ENCODE results near the gene KDM4C. TPM values are rescaled to one million over a fixed set of nuclear protein-coding genes. Genes with fewer than 3 reads are reported as not detected.

Gene KDM4C
- total RNA-seq, 4 donors from 2014 or later: 25.2 to 41.1 (median 26.4) TPM

DNA sequence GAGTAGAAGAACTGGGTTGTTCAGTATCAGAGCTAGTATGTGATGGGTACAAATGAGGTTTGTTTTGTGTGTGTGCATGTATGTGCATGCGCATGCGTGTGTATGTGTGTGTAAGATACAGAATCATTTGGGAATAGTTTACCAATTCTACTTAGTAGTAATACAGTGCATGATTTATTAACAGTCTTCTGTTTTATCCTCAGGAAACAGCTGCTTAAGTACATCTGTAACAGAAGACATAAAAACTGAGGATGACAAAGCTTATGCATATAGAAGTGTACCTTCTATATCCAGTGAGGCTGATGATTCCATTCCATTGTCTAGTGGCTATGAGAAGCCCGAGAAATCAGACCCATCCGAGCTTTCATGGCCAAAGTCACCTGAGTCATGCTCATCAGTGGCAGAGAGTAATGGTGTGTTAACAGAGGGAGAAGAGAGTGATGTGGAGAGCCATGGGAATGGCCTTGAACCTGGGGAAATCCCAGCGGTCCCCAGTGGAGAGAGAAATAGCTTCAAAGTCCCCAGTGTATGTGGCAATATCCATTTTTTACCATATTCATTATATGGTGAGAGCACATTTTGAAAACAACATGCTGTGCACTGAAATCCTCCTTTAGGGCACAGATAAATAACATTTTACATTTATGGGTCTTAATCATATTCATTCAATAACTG lies 228.5 kb downstream of the KDM4C start:
- Histone ChIP-seq H3K27ac (replicated peaks in 1 of 4) (no peak overlapping the region), H3K36me3 (peaks cover 9 to 79% (median 46%) of the 10 kb centered on the region in 4 donors), H3K27me3 (no peaks in the 10 kb centered on the region), H3K4me1 (no peaks in the 10 kb centered on the region), H3K4me3 (no peak overlapping the region), H3K9me3 (no peaks in the 10 kb centered on the region)
- TF ChIP-seq POLR2A (IDR thresholded peaks at IDR 0.05; ENCODE audit: low read depth): no peak
- no peak for TF ChIP-seq EP300 (IDR thresholded peaks at IDR 0.05)
- 82% methylated on average over 5 of the region's 5 CpGs for WGBS
- DNase-seq (ENCODE audit: extremely low spot score): no peak
- intact Hi-C loops (cut with DNase I): no loop called here

DNA sequence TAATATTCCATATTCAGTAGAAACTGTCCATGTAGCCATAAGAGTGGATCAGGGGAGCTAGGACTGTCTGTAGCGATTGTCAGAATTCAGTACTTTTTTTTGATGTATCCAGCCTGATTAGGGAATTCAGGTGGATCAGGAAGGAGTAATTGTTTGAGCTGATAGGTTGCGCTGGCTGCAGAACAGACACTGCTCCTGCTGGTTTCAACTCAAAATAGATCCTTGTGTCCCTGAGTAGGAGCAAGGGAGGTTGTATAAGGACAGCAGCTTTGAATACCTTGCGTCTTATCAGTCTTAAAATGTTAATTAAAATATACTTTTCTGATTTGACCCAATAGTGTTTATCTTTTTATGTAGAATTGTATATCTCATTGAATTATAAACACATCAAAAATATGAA lies 229.6 kb downstream of the KDM4C start:
- DNase-seq (ENCODE audit: extremely low spot score): no peak
- Histone ChIP-seq H3K9me3 (no peaks in the 10 kb centered on the region), H3K27ac (replicated peaks in 1 of 4) (no peak overlapping the region), H3K27me3 (no peaks in the 10 kb centered on the region), H3K4me1 (no peaks in the 10 kb centered on the region), H3K36me3 (peaks cover 9 to 80% (median 47%) of the 10 kb centered on the region in 4 donors), H3K4me3 (no peak overlapping the region)
- TF ChIP-seq POLR2A (IDR thresholded peaks at IDR 0.05; ENCODE audit: low read depth) (no peak), POLR2AphosphoS5 (IDR thresholded peaks at IDR 0.05) (no peak), EP300 (IDR thresholded peaks at IDR 0.05) (no peak)
- TF ChIP-seq, protein P1, sequence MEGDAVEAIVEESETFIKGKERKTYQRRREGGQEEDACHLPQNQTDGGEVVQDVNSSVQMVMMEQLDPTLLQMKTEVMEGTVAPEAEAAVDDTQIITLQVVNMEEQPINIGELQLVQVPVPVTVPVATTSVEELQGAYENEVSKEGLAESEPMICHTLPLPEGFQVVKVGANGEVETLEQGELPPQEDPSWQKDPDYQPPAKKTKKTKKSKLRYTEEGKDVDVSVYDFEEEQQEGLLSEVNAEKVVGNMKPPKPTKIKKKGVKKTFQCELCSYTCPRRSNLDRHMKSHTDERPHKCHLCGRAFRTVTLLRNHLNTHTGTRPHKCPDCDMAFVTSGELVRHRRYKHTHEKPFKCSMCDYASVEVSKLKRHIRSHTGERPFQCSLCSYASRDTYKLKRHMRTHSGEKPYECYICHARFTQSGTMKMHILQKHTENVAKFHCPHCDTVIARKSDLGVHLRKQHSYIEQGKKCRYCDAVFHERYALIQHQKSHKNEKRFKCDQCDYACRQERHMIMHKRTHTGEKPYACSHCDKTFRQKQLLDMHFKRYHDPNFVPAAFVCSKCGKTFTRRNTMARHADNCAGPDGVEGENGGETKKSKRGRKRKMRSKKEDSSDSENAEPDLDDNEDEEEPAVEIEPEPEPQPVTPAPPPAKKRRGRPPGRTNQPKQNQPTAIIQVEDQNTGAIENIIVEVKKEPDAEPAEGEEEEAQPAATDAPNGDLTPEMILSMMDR (IDR thresholded peaks at IDR 0.05): no peak
- intact Hi-C loops (cut with DNase I): no loop called here
- WGBS: 79% methylated on average over 3 of the region's 3 CpGs

DNA sequence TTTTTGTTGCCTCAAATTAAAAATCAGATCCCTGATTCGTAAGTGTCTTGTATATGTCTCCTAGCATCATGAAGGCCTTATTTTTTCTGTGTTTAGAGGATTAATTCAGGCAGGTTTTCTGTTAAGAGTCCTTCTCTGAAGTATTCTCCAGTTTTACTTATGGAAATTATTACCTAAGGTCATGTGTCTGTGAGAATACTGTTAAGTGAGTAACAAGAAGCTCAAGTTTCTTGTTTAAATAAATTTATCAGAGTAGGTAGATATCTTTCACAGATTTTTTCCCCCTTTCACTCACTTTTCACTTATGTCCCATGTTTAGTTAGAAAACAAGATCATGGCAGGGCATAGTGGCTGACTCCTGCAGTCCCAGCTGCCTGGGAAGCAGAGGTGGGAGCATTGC lies 233.6 kb downstream of the KDM4C start:
- no peak for DNase-seq (ENCODE audit: extremely low spot score)
- WGBS: 100% methylated on average over 1 of the region's 1 CpG
- intact Hi-C loops (cut with DNase I): no loop called here
- Histone ChIP-seq H3K9me3 (no peaks in the 10 kb centered on the region), H3K27me3 (no peaks in the 10 kb centered on the region), H3K27ac (replicated peaks in 1 of 4) (no peak overlapping the region), H3K4me1 (no peaks in the 10 kb centered on the region), H3K4me3 (no peak overlapping the region), H3K36me3 (peaks cover 6 to 82% (median 45%) of the 10 kb centered on the region in 4 donors)
- TF ChIP-seq POLR2AphosphoS5 (IDR thresholded peaks at IDR 0.05) (no peak), EP300 (IDR thresholded peaks at IDR 0.05) (no peak), POLR2A (IDR thresholded peaks at IDR 0.05; ENCODE audit: low read depth) (no peak)
- TF ChIP-seq, protein P1 (IDR thresholded peaks at IDR 0.05): no peak

DNA sequence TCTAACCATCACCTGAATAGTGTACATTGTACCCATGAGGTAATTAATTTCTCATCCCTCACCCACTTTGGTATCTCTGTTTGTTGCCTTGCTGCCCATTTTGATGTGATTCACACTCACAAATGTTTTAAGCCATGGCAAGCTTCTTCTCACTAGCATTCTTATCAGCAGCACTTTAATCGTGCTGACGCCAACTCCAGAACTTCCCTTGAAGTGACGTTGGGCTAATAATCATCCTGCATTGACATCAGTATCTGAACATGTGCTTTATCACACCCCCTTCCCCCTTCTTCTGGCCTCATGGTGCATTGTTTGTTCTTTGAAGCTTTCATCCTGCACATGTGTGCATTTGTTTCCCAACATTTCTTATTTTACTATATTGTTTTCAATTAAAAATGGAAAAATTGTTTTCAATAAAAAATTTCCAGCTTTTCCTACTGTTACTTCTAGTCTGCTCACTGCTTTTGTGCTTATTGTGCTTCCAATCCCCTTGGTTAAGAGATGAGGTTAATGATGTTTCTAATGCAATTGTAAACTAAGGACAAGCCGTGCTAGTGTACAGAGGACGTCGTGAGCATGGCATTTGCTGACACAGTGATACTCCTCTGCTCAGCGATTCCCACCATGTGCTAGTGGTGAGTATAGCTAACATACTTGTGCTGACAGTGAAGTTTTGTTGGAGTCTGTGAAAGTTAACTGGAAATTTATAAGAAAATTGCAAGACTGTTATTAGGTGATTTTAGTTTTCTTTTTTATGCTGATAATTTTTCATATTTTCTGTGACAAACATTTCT lies 238.5 kb downstream of the KDM4C start:
- Histone ChIP-seq H3K27me3 (no peaks in the 10 kb centered on the region), H3K4me1 (no peaks in the 10 kb centered on the region), H3K4me3 (no peak overlapping the region), H3K27ac (replicated peaks in 1 of 4) (no peak overlapping the region), H3K36me3 (peaks cover 0 to 58% (median 26%) of the 10 kb centered on the region in 4 donors), H3K9me3 (no peaks in the 10 kb centered on the region)
- intact Hi-C loops (cut with DNase I): no loop called here
- TF ChIP-seq EP300 (IDR thresholded peaks at IDR 0.05): no peak
- no peak for TF ChIP-seq POLR2AphosphoS5 (IDR thresholded peaks at IDR 0.05)
- no peak for TF ChIP-seq POLR2A (IDR thresholded peaks at IDR 0.05; ENCODE audit: low read depth)
- TF ChIP-seq, protein P1 (IDR thresholded peaks at IDR 0.05): no peak
- WGBS: 91% methylated on average over 7 of the region's 7 CpGs
- DNase-seq (ENCODE audit: extremely low spot score): no peak

DNA sequence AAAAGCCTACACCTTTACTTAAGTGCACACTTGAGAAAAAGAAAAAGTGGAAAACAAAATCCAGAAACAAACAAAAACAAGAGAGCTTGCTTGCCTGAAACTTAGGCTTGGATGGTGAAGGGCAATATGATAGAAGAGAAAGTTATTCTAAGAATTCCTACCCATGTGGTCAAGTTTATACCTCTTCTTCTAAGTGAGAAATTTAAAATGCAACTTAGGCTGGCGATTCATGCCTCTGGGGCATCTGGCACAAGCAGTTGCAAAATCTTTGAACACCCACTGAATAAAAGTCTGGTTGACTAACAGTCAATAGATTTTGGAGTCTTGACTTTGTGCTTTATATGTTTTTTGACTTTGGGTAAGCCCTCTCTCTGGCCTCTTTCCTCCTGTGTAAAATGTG lies 239.6 kb downstream of the KDM4C start:
- 92% methylated on average over 1 of the region's 1 CpG for WGBS
- DNase-seq (ENCODE audit: extremely low spot score): no peak
- no peaks in the 10 kb centered on the region for H3K9me3 ChIP-seq
- no peaks in the 10 kb centered on the region for H3K4me1 ChIP-seq
- H3K4me3 ChIP-seq: no peak overlapping the region
- no peaks in the 10 kb centered on the region for H3K27me3 ChIP-seq
- intact Hi-C loops (cut with DNase I): no loop called here
- TF ChIP-seq POLR2AphosphoS5 (IDR thresholded peaks at IDR 0.05) (no peak), EP300 (IDR thresholded peaks at IDR 0.05) (no peak), POLR2A (IDR thresholded peaks at IDR 0.05; ENCODE audit: low read depth) (no peak)
- TF ChIP-seq, protein P1 (IDR thresholded peaks at IDR 0.05): no peak
- no peak overlapping the region for H3K27ac ChIP-seq (replicated peaks in 1 of 4)
- peaks cover 0 to 48% (median 28%) of the 10 kb centered on the region in 4 donors for H3K36me3 ChIP-seq
